SHP77 (cell line): Measurements from ENCODE around the gene LINC00305.

Experiments
- DNase-seq, 2 experiments: peaks; one replicate each; lab custom pipeline; 2025; lab: John Stamatoyannopoulos, UW

Gene LINC00305

DNA sequence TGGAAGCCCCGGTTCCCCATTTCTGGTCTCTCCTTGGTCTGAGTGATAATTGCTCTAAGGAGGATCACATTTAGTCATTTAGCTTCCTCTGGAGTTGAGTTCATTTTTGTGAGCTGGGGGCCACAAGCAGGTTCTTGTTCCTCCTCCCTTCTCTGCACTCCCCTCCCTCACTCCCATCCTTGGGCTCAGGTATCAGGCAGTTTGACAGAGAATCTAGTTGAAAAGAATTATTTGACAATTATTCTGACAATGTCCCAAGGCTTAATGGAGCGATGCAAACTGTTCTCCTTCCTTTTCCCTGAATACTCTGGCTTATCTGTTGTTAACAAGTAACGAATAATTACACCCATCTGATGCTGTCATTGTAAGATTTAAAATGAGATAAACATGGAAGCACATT is 117.5 kb downstream of the LINC00305 start:
- no peak for DNase-seq
